Measurements from ENCODE around the gene IFNL3.

The IFNL3 gene

GRCh38 chr19:39262496-39262895, 17.7 kb upstream of the IFNL3 start:
- DNase-seq (ENCODE audit: extremely low read depth, low read depth) = no peak
- no peak for TF ChIP-seq CTCF (IDR thresholded peaks at IDR 0.05; ENCODE audit: low read depth, low read length, missing control alignments)
- no peak overlapping the region for H3K4me3 ChIP-seq (replicated peaks; ENCODE audit: low read depth, low read length)

- no peak for TF ChIP-seq CTCF (IDR thresholded peaks at IDR 0.05; ENCODE audit: low read depth, low read length, missing control alignments)
- DNase-seq (ENCODE audit: extremely low read depth, low read depth) = no peak
- no peak overlapping the region for H3K4me3 ChIP-seq (replicated peaks; ENCODE audit: low read depth, low read length)
Observed at GRCh38 chr19:39261704-39262103, 16.9 kb upstream of the IFNL3 start.

GRCh38 chr19:39257227-39257626, 12.4 kb upstream of the IFNL3 start:
- no peak for DNase-seq (ENCODE audit: extremely low read depth, low read depth)
- TF ChIP-seq CTCF (IDR thresholded peaks at IDR 0.05; ENCODE audit: low read depth, low read length, missing control alignments) = no peak
- no peak overlapping the region for H3K4me3 ChIP-seq (replicated peaks; ENCODE audit: low read depth, low read length)

GRCh38 chr19:39254531-39255345, 9.9 kb upstream of the IFNL3 start:
- no peak for DNase-seq (ENCODE audit: extremely low read depth, low read depth)
- H3K4me3 ChIP-seq (replicated peaks; ENCODE audit: low read depth, low read length) = no peak overlapping the region
- TF ChIP-seq CTCF (IDR thresholded peaks at IDR 0.05; ENCODE audit: low read depth, low read length, missing control alignments) = no peak

GRCh38 chr19:39253374-39254149, 8.8 kb upstream of the IFNL3 start:
- no peak overlapping the region for H3K4me3 ChIP-seq (replicated peaks; ENCODE audit: low read depth, low read length)
- TF ChIP-seq CTCF (IDR thresholded peaks at IDR 0.05; ENCODE audit: low read depth, low read length, missing control alignments) = no peak
- no peak for DNase-seq (ENCODE audit: extremely low read depth, low read depth)

GRCh38 chr19:39252458-39252857, 7.7 kb upstream of the IFNL3 start:
- DNase-seq (ENCODE audit: extremely low read depth, low read depth) = no peak
- no peak overlapping the region for H3K4me3 ChIP-seq (replicated peaks; ENCODE audit: low read depth, low read length)
- TF ChIP-seq CTCF (IDR thresholded peaks at IDR 0.05; ENCODE audit: low read depth, low read length, missing control alignments) = no peak
